ENCODE measurements around the gene NPIPB6. TPM values are rescaled to one million over a fixed set of nuclear protein-coding genes. Genes with fewer than 3 reads are reported as not detected.

Gene NPIPB6
- total and polyA plus RNA-seq, 11 donors: 0.10 to 1.1 (median 0.63) TPM; not detected in 4

- H3K4me1 ChIP-seq: peaks cover 0 to 7% (median 0%) of the 10 kb centered on the region in 12 donors
- no peaks in the 10 kb centered on the region for H3K36me3 ChIP-seq
- H3K27me3 ChIP-seq: no peaks in the 10 kb centered on the region
- H3K27ac ChIP-seq: no peak overlapping the region
- DNase-seq: peak; percentile 28 to 79 (median 44)
- H3K4me3 ChIP-seq: no peak overlapping the region
- 52 to 58% (median 54%) methylated on average over 16 to 22 of the region's 22 CpGs for WGBS, 4 donors
- intact Hi-C loops (cut with DNase I): loop anchor here in 9 of 10 donors (1.0 to 10.0 kb wide), 6 partner anchors 39 to 288 kb away; no protein-coding TSS in a partner anchor
- H3K9me3 ChIP-seq: no peaks in the 10 kb centered on the region
- ATAC-seq: peak in 3 of 4 donors; percentile 40 to 54 (median 52)
- TF ChIP-seq, protein P1, sequence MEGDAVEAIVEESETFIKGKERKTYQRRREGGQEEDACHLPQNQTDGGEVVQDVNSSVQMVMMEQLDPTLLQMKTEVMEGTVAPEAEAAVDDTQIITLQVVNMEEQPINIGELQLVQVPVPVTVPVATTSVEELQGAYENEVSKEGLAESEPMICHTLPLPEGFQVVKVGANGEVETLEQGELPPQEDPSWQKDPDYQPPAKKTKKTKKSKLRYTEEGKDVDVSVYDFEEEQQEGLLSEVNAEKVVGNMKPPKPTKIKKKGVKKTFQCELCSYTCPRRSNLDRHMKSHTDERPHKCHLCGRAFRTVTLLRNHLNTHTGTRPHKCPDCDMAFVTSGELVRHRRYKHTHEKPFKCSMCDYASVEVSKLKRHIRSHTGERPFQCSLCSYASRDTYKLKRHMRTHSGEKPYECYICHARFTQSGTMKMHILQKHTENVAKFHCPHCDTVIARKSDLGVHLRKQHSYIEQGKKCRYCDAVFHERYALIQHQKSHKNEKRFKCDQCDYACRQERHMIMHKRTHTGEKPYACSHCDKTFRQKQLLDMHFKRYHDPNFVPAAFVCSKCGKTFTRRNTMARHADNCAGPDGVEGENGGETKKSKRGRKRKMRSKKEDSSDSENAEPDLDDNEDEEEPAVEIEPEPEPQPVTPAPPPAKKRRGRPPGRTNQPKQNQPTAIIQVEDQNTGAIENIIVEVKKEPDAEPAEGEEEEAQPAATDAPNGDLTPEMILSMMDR (IDR thresholded peaks at IDR 0.05): peak; percentile 65 to 87 (median 80)
- no peak for TF ChIP-seq POLR2A (IDR thresholded peaks at IDR 0.05)
Observed at GRCh38 chr16:28317040-28317880, 46.0 kb downstream of the NPIPB6 start.

- TF ChIP-seq, protein P1 (IDR thresholded peaks at IDR 0.05): no peak
- no peak for TF ChIP-seq POLR2A (IDR thresholded peaks at IDR 0.05)
- Histone ChIP-seq H3K4me3 (no peak overlapping the region), H3K27me3 (no peaks in the 10 kb centered on the region), H3K36me3 (no peaks in the 10 kb centered on the region), H3K4me1 (peaks cover 0 to 7% (median 0%) of the 10 kb centered on the region in 12 donors), H3K27ac (no peak overlapping the region), H3K9me3 (no peaks in the 10 kb centered on the region)
- intact Hi-C loops (cut with DNase I): loop anchor here in 5 of 10 donors (2.0 to 10.0 kb wide), 4 partner anchors 39 to 289 kb away; no protein-coding TSS in a partner anchor
- ATAC-seq: no peak
- 80 to 88% (median 82%) methylated on average over 6 of the region's 6 CpGs for WGBS, 4 donors
- DNase-seq: no peak
Observed at GRCh38 chr16:28316054-28316453, 47.3 kb downstream of the NPIPB6 start.

GRCh38 chr16:28313587-28313986 is 49.7 kb downstream of the NPIPB6 start:
- Histone ChIP-seq H3K4me3 (no peak overlapping the region), H3K27me3 (no peaks in the 10 kb centered on the region), H3K4me1 (peaks cover 0 to 22% (median 0%) of the 10 kb centered on the region in 12 donors), H3K9me3 (no peaks in the 10 kb centered on the region), H3K36me3 (no peaks in the 10 kb centered on the region), H3K27ac (no peak overlapping the region)
- ATAC-seq (no peak), DNase-seq (no peak)
- TF ChIP-seq, protein P1 (IDR thresholded peaks at IDR 0.05): no peak
- no peak for TF ChIP-seq POLR2A (IDR thresholded peaks at IDR 0.05)
- intact Hi-C loops (cut with DNase I): loop anchor here in 1 of 10 donors (10.0 kb wide), 1 partner anchor 291 kb away; no protein-coding TSS in a partner anchor
- 35 to 45% (median 41%) methylated on average over 11 of the region's 11 CpGs for WGBS, 4 donors

DNA sequence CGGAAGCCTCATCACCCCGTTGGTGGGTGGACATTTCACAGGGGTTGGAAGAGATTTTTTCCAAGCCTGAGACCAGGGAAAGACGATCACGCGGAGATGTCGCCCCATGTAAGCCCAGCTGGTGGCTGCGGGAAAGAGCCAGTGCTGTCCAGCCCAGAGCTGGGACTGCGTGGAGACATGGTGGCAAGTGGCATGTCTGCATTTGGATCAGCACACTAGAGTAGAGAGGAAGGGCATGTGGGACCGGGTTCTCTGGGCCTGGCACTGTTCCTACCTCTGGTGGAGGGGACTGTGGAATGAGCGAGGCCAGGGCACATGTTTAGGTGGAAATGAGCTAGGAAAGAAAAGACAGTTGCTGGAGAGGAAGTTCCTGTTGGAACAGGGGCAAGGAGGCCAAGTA is 51.0 kb downstream of the NPIPB6 start:
- DNase-seq: no peak
- Histone ChIP-seq H3K4me1 (peaks cover 0 to 22% (median 0%) of the 10 kb centered on the region in 12 donors), H3K27ac (no peak overlapping the region), H3K27me3 (no peaks in the 10 kb centered on the region), H3K4me3 (no peak overlapping the region), H3K36me3 (no peaks in the 10 kb centered on the region), H3K9me3 (no peaks in the 10 kb centered on the region)
- intact Hi-C loops (cut with DNase I): loop anchor here in 1 of 10 donors (10.0 kb wide), 1 partner anchor 292 kb away; no protein-coding TSS in a partner anchor
- no peak for TF ChIP-seq POLR2A (IDR thresholded peaks at IDR 0.05)
- TF ChIP-seq, protein P1 (IDR thresholded peaks at IDR 0.05): no peak
- no peak for ATAC-seq
- 81 to 89% (median 86%) methylated on average over 10 of the region's 10 CpGs for WGBS, 4 donors

All from heart left ventricle (tissue), 16 donors.